ENCODE measurements around the gene IFITM2. TPM values are rescaled to one million over a fixed set of nuclear protein-coding genes. Genes with fewer than 3 reads are reported as not detected.

The IFITM2 gene
- total and polyA plus RNA-seq, 2 experiments from 2014 or later, result 91.2 to 857 TPM

- TF ChIP-seq CTCF (conservative IDR thresholded peaks at IDR 0.05; ENCODE audit: low read depth in 2 of 2) (no peak), NANOG (IDR thresholded peaks at IDR 0.05; ENCODE audit: borderline replicate concordance) (no peak), JUNB (IDR thresholded peaks at IDR 0.05; ENCODE audit: unreplicated experiment) (no peak), STAT1 (IDR thresholded peaks at IDR 0.05; ENCODE audit: unreplicated experiment) (no peak), REST (IDR thresholded peaks at IDR 0.05; ENCODE audit: unreplicated experiment) (no peak), CREB1 (CRISPR knock-in tag; IDR thresholded peaks at IDR 0.05; ENCODE audit: low read depth) (no peak), EZH2phosphoT487 (IDR thresholded peaks at IDR 0.05; ENCODE audit: unreplicated experiment) (no peak), ZNF331 (CRISPR knock-in tag; IDR thresholded peaks at IDR 0.05; ENCODE audit: low read depth) (no peak), ZNF114 (CRISPR knock-in tag; IDR thresholded peaks at IDR 0.05) (no peak), ZNF462 (CRISPR knock-in tag; IDR thresholded peaks at IDR 0.05) (no peak), ETS1 (IDR thresholded peaks at IDR 0.05) (no peak), POLR2AphosphoS5 (IDR thresholded peaks at IDR 0.05; ENCODE audit: low read depth) (no peak), EZH2 (IDR thresholded peaks at IDR 0.05; ENCODE audit: low read depth, unreplicated experiment) (no peak)
- Histone ChIP-seq H3K4me1 (ENCODE audit: insufficient read depth) (peaks cover 56% of the 10 kb centered on the region), H2AFZ (no peak overlapping the region), H3K36me3 (ENCODE audit: insufficient read depth) (no peaks in the 10 kb centered on the region), H3F3A (replicated peaks; ENCODE audit: low read depth) (peaks cover 28% of the 10 kb centered on the region), H3K4me2 (peak overlapping the region; percentile 84), H3K4me3 (peak overlapping the region; percentile 70; the same call in 1 of the 2 replicates), H3K9me2 (ENCODE audit: insufficient read depth) (no peaks in the 10 kb centered on the region), H3K27ac (ENCODE audit: low read depth) (no peak overlapping the region), H3K27me3 (ENCODE audit: insufficient read depth) (peaks cover 4% of the 10 kb centered on the region; the same call in 1 of the 2 replicates), H3K79me2 (replicated peaks; ENCODE audit: insufficient read depth) (peaks cover 35% of the 10 kb centered on the region), H4K20me1 (replicated peaks; ENCODE audit: insufficient read depth) (peaks cover 10% of the 10 kb centered on the region)
- no peak overlapping the region for H3K27ac Mint-ChIP-seq
- peaks cover 14% of the 10 kb centered on the region; the same call in 2 of the 3 replicates for H3K36me3 Mint-ChIP-seq (ENCODE audit: low read depth)
- peak overlapping the region; percentile 59 for H3K4me3 Mint-ChIP-seq
- peaks cover 68% of the 10 kb centered on the region for H3K4me1 Mint-ChIP-seq
- H3K27me3 Mint-ChIP-seq (ENCODE audit: insufficient read depth, low read depth, poor library complexity), result peaks cover 17% of the 10 kb centered on the region
- DNase-seq (ENCODE audit: low spot score), result no peak
- no peak for ATAC-seq
- no peaks in the 10 kb centered on the region; the same call in 2 of the 3 replicates for H3K9me3 Mint-ChIP-seq
These were observed 4.6 kb downstream of the IFITM2 start for GRCh38 chr11:312092-312816.
